Lung (tissue), 12 donors: ENCODE data around the gene ASB2. TPM values are rescaled to one million over a fixed set of nuclear protein-coding genes. Genes with fewer than 3 reads are reported as not detected.

Source experiments
- ATAC-seq: fragments of 200-7000 bp; cut with Tn5 transposase; one replicate; pipeline ENCODE4 v1.9.1; 2020; ENCODE audit warnings: moderate number of reproducible peaks; ENCODE audit not compliant: insufficient read depth, low FRiP score
- DNase-seq, 3 donors: peaks; one replicate each; pipeline ENCODE4 v3.0.0-alpha.2; 2013 to 2017
- H3K27ac ChIP-seq, 2 donors: one replicate each; pipeline ENCODE4 v1.5.1; 2013; ENCODE audit warnings: mild to moderate bottlenecking in 2 of 2, moderate library complexity in 2 of 2, control low read depth in 1 of 2, inconsistent platforms in 1 of 2, low read depth in 1 of 2, low read length in 1 of 2
- H3K27me3 ChIP-seq, 3 donors: one replicate each; pipeline ENCODE4 v1.5.1; 2013; ENCODE audit warnings: low read length in 2 of 3; ENCODE audit not compliant: control insufficient read depth in 3 of 3, insufficient read depth in 3 of 3
- H3K36me3 ChIP-seq, 4 donors: one replicate each; pipeline ENCODE4 v1.5.1; 2013; ENCODE audit warnings: low read length in 4 of 4, mild to moderate bottlenecking in 1 of 4, moderate library complexity in 1 of 4; ENCODE audit not compliant: control insufficient read depth in 4 of 4, insufficient read depth in 4 of 4
- H3K4me1 ChIP-seq, 5 donors: one replicate each; pipeline ENCODE4 v1.5.1; 2013; ENCODE audit warnings: low read length in 5 of 5, mild to moderate bottlenecking in 2 of 5, moderate library complexity in 1 of 5; ENCODE audit not compliant: control insufficient read depth in 5 of 5, insufficient read depth in 5 of 5
- H3K4me3 ChIP-seq: one replicate; pipeline ENCODE4 v1.5.1; 2013; ENCODE audit warnings: mild to moderate bottlenecking, control low read depth, moderate library complexity
- H3K9ac ChIP-seq, 2 donors: one replicate each; pipeline ENCODE4 v1.5.1; 2013; ENCODE audit warnings: low read length in 2 of 2, control low read depth in 1 of 2; ENCODE audit not compliant: insufficient read depth in 1 of 2
- H3K9me3 ChIP-seq, 4 donors: one replicate each; pipeline ENCODE4 v1.5.1; 2013; ENCODE audit warnings: low read length in 3 of 4, mild to moderate bottlenecking in 1 of 4, moderate library complexity in 1 of 4; ENCODE audit not compliant: control insufficient read depth in 4 of 4, insufficient read depth in 3 of 4
- CTCF ChIP-seq: IDR thresholded peaks from 2 replicates; pipeline ENCODE4 v1.5.1; 2012; ENCODE audit warnings: mild to moderate bottlenecking; ENCODE audit errors: control extremely low read depth, extremely low read depth
- WGBS, 2 donors: extraction: QIAGEN DNeasy Blood & Tissue Kit; methylation state at CpG; one replicate each; pipeline ENCODE4 v1.1.7; 2013; 5-methylcytosine and 5-hydroxymethylcytosine counted together
- polyA plus RNA-seq, 2 donors: library from polyadenylated mRNA; stranded (reverse); fragments of 200-250 nt; gene quantifications; one replicate each; pipeline ENCODE4 v1.2.1, GENCODE V29; 2013
- total RNA-seq, 2 donors: library from RNA; depleted of rRNA in 1 of 2; stranded (reverse); fragments of >200 nt in 1 of 2; gene quantifications; one replicate each; pipeline ENCODE4 v1.2.1, GENCODE V29; 2014 to 2021
- donor health status: control.
- donor health status: control.
- donor health status: Bipolar disorder and iron deficiency.
- donor health status: healthy.
- donor health status: DM: yes; HTN: yes; CAD: no.

ASB2 gene
- total and polyA plus RNA-seq, 4 donors = 1.8 to 3.7 (median 2.6) TPM

- no peaks in the 10 kb centered on the region for H3K36me3 ChIP-seq
- peaks cover 0 to 4% (median 0%) of the 10 kb centered on the region in 3 donors for H3K27me3 ChIP-seq
- H3K4me3 ChIP-seq = no peak overlapping the region
- TF ChIP-seq CTCF = no peak
- H3K27ac ChIP-seq = peak overlapping the region in 1 of 2 donors; percentile 93
- ATAC-seq (no peak), DNase-seq (no peak)
- peaks cover 0 to 2% (median 0%) of the 10 kb centered on the region in 4 donors for H3K9me3 ChIP-seq
- H3K4me1 ChIP-seq = peaks cover 0 to 15% (median 7%) of the 10 kb centered on the region in 5 donors
- 93 to 96% methylated on average over 9 of the region's 9 CpGs for WGBS, 2 donors
- H3K9ac ChIP-seq = no peak overlapping the region
These were observed 5.2 kb upstream of the ASB2 start for GRCh38 chr14:93981316-93982229.

GRCh38 chr14:93980456-93981201 is 4.3 kb upstream of the ASB2 start:
- ATAC-seq (no peak), DNase-seq (peak in 2 of 3 donors; percentile 17 to 69)
- Histone ChIP-seq H3K36me3 (no peaks in the 10 kb centered on the region), H3K4me1 (peaks cover 0 to 15% (median 7%) of the 10 kb centered on the region in 5 donors), H3K27me3 (peaks cover 0 to 4% (median 0%) of the 10 kb centered on the region in 3 donors), H3K9ac (no peak overlapping the region), H3K27ac (peak overlapping the region in 1 of 2 donors; percentile 93), H3K4me3 (no peak overlapping the region), H3K9me3 (peaks cover 0 to 2% (median 0%) of the 10 kb centered on the region in 4 donors)
- 69 to 73% methylated on average over 11 of the region's 11 CpGs for WGBS, 2 donors
- no peak for TF ChIP-seq CTCF

GRCh38 chr14:93978735-93979134 is 2.4 kb upstream of the ASB2 start:
- 74 to 88% methylated on average over 4 of the region's 4 CpGs for WGBS, 2 donors
- Histone ChIP-seq H3K27me3 (peaks cover 0 to 4% (median 0%) of the 10 kb centered on the region in 3 donors), H3K9me3 (peaks cover 0 to 2% (median 0%) of the 10 kb centered on the region in 4 donors), H3K9ac (no peak overlapping the region), H3K4me1 (peaks cover 0 to 15% (median 7%) of the 10 kb centered on the region in 5 donors), H3K27ac (no peak overlapping the region), H3K4me3 (no peak overlapping the region), H3K36me3 (no peaks in the 10 kb centered on the region)
- ATAC-seq (no peak), DNase-seq (no peak)
- TF ChIP-seq CTCF = no peak
